ENCODE measurements around the gene FLAD1.

FLAD1 gene

GRCh38 chr1:154988058-154988954 is 5.2 kb downstream of the FLAD1 start:
- Histone ChIP-seq H3K36me3 (replicated peaks; ENCODE audit: low read depth, low read length) (peaks cover 27% of the 10 kb centered on the region), H3K9me3 (ENCODE audit: insufficient read depth, low read length) (no peaks in the 10 kb centered on the region), H2AFZ (ENCODE audit: low read depth, low read length) (no peak overlapping the region), H3K27ac (ENCODE audit: low read length) (no peak overlapping the region), H3K4me3 (ENCODE audit: low read length) (no peak overlapping the region), H3K4me2 (ENCODE audit: low read length) (no peak overlapping the region), H3K27me3 (ENCODE audit: low read depth, low read length) (no peaks in the 10 kb centered on the region), H3K9ac (ENCODE audit: low read length) (no peak overlapping the region), H3K79me2 (ENCODE audit: low read length) (peaks cover 43% of the 10 kb centered on the region), H4K20me1 (ENCODE audit: insufficient read depth, low read length) (no peaks in the 10 kb centered on the region), H3K4me1 (ENCODE audit: low read length) (peaks cover 9% of the 10 kb centered on the region)
- TF ChIP-seq EZH2phosphoT487 (IDR thresholded peaks at IDR 0.05; ENCODE audit: low read depth) (no peak), CTCF (IDR thresholded peaks at IDR 0.05; ENCODE audit: low read depth, low read length) (peak; percentile 21; the same call in 1 of the 2 replicates)

- Histone ChIP-seq H4K20me1 (ENCODE audit: insufficient read depth, low read length) (no peaks in the 10 kb centered on the region), H3K79me2 (ENCODE audit: low read length) (peaks cover 33% of the 10 kb centered on the region), H3K4me2 (ENCODE audit: low read length) (no peak overlapping the region), H3K27me3 (ENCODE audit: low read depth, low read length) (no peaks in the 10 kb centered on the region), H3K27ac (ENCODE audit: low read length) (no peak overlapping the region), H3K9me3 (ENCODE audit: insufficient read depth, low read length) (no peaks in the 10 kb centered on the region), H3K36me3 (replicated peaks; ENCODE audit: low read depth, low read length) (peaks cover 27% of the 10 kb centered on the region), H3K9ac (ENCODE audit: low read length) (no peak overlapping the region), H3K4me1 (ENCODE audit: low read length) (peaks cover 4% of the 10 kb centered on the region), H3K4me3 (ENCODE audit: low read length) (no peak overlapping the region), H2AFZ (ENCODE audit: low read depth, low read length) (no peak overlapping the region)
- TF ChIP-seq EZH2phosphoT487 (IDR thresholded peaks at IDR 0.05; ENCODE audit: low read depth) (no peak), CTCF (IDR thresholded peaks at IDR 0.05; ENCODE audit: low read depth, low read length) (no peak)
Measured at GRCh38 chr1:154989195-154989860, 6.2 kb downstream of the FLAD1 start.

- Histone ChIP-seq H3K4me3 (ENCODE audit: low read length) (no peak overlapping the region), H3K79me2 (ENCODE audit: low read length) (peaks cover 25% of the 10 kb centered on the region), H4K20me1 (ENCODE audit: insufficient read depth, low read length) (no peaks in the 10 kb centered on the region), H3K27ac (ENCODE audit: low read length) (no peak overlapping the region), H3K4me1 (ENCODE audit: low read length) (no peaks in the 10 kb centered on the region), H3K9ac (ENCODE audit: low read length) (no peak overlapping the region), H2AFZ (ENCODE audit: low read depth, low read length) (no peak overlapping the region), H3K9me3 (ENCODE audit: insufficient read depth, low read length) (no peaks in the 10 kb centered on the region), H3K27me3 (ENCODE audit: low read depth, low read length) (no peaks in the 10 kb centered on the region), H3K4me2 (ENCODE audit: low read length) (no peak overlapping the region), H3K36me3 (replicated peaks; ENCODE audit: low read depth, low read length) (peaks cover 27% of the 10 kb centered on the region)
- TF ChIP-seq CTCF (IDR thresholded peaks at IDR 0.05; ENCODE audit: low read depth, low read length), result no peak
- no peak for TF ChIP-seq EZH2phosphoT487 (IDR thresholded peaks at IDR 0.05; ENCODE audit: low read depth)
Measured at GRCh38 chr1:154990276-154990675, 7.1 kb downstream of the FLAD1 start.
